GM15510 (cell line): ENCODE data around the gene CMTM8.

Experiments
- POLR2A ChIP-seq: IDR thresholded peaks from 3 replicates; pipeline ENCODE4 v1.6.1; 2011; ENCODE audit warnings: borderline replicate concordance; ENCODE audit not compliant: insufficient read length; ENCODE audit errors: extremely low read depth

The CMTM8 gene

GRCh38 chr3:32306072-32306471, 67.6 kb downstream of the CMTM8 start:
- TF ChIP-seq POLR2A: no peak

- no peak for TF ChIP-seq POLR2A
Observed at GRCh38 chr3:32307591-32307990, 69.1 kb downstream of the CMTM8 start.

- no peak for TF ChIP-seq POLR2A
Observed at GRCh38 chr3:32308378-32308777, 69.9 kb downstream of the CMTM8 start.

GRCh38 chr3:32309654-32310242, 71.3 kb downstream of the CMTM8 start:
- no peak for TF ChIP-seq POLR2A

- TF ChIP-seq POLR2A: no peak
Observed at GRCh38 chr3:32310336-32310735, 71.9 kb downstream of the CMTM8 start.

GRCh38 chr3:32310918-32311839, 72.7 kb downstream of the CMTM8 start:
- TF ChIP-seq POLR2A: no peak

- TF ChIP-seq POLR2A: no peak
Observed at GRCh38 chr3:32312251-32312650, 73.8 kb downstream of the CMTM8 start.

GRCh38 chr3:32313169-32313568, 74.7 kb downstream of the CMTM8 start:
- no peak for TF ChIP-seq POLR2A

GRCh38 chr3:32313723-32314473, 75.4 kb downstream of the CMTM8 start:
- no peak for TF ChIP-seq POLR2A

GRCh38 chr3:32315441-32315840, 77.0 kb downstream of the CMTM8 start:
- no peak for TF ChIP-seq POLR2A

GRCh38 chr3:32316319-32316718, 77.8 kb downstream of the CMTM8 start:
- TF ChIP-seq POLR2A: no peak

GRCh38 chr3:32316976-32317375, 78.5 kb downstream of the CMTM8 start:
- TF ChIP-seq POLR2A: no peak

- TF ChIP-seq POLR2A: no peak
Observed at GRCh38 chr3:32319607-32320006, 81.1 kb downstream of the CMTM8 start.

- TF ChIP-seq POLR2A: no peak
Observed at GRCh38 chr3:32320080-32320479, 81.6 kb downstream of the CMTM8 start.

- no peak for TF ChIP-seq POLR2A
Observed at GRCh38 chr3:32321095-32321790, 82.8 kb downstream of the CMTM8 start.

- TF ChIP-seq POLR2A: no peak
Observed at GRCh38 chr3:32322311-32322710, 83.8 kb downstream of the CMTM8 start.

GRCh38 chr3:32323604-32324003, 85.1 kb downstream of the CMTM8 start:
- no peak for TF ChIP-seq POLR2A
